Esophagus muscularis mucosa (tissue), 3 donors: ENCODE data around the gene PTPRN2.

Experiments
- POLR2A ChIP-seq: fragments of 450-650 bp; IDR thresholded peaks from one replicate; pipeline ENCODE4 v1.6.1; 2017; ENCODE audit warnings: antibody characterized with exemption, moderate library complexity, mild to moderate bottlenecking, low read depth
- POLR2AphosphoS5 ChIP-seq, 2 donors: sonication (generic); formaldehyde crosslinking; IDR thresholded peaks; one replicate each; pipeline ENCODE4 v1.6.1; 2017; ENCODE audit warnings: antibody characterized with exemption in 2 of 2
- TF ChIP-seq, protein P1 (sequence below), 3 experiments: fragments of 200-600 bp in 2 of 3; fragments of 450-650 bp in 1 of 3; sonication (generic) in 2 of 3; IDR thresholded peaks; one replicate each; pipeline ENCODE4 v1.5.1; 2017 to 2019; ENCODE audit warnings: antibody characterized with exemption in 3 of 3, mild to moderate bottlenecking in 2 of 3, moderate library complexity in 1 of 3

DNA sequence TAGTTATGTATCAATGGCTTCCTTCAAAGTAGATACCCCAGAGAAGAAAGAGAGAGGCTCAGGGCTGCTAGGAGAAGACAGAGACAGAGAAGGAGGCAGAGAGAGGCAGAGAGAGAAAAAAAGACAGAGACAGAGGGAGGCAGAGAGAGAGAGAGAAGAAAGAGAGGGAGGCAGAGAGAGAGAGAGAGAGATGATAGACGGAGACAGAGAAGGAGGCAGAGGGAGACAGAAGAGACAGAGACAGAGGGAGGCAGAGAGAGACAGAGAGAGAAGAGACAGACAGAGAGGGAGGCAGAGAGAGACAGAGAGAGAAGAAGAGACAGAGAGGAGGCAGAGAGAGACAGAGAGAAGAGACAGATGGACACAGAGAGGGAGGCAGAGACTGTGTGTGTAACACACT is 1062.9 kb downstream of the PTPRN2 start:
- TF ChIP-seq, protein P1, sequence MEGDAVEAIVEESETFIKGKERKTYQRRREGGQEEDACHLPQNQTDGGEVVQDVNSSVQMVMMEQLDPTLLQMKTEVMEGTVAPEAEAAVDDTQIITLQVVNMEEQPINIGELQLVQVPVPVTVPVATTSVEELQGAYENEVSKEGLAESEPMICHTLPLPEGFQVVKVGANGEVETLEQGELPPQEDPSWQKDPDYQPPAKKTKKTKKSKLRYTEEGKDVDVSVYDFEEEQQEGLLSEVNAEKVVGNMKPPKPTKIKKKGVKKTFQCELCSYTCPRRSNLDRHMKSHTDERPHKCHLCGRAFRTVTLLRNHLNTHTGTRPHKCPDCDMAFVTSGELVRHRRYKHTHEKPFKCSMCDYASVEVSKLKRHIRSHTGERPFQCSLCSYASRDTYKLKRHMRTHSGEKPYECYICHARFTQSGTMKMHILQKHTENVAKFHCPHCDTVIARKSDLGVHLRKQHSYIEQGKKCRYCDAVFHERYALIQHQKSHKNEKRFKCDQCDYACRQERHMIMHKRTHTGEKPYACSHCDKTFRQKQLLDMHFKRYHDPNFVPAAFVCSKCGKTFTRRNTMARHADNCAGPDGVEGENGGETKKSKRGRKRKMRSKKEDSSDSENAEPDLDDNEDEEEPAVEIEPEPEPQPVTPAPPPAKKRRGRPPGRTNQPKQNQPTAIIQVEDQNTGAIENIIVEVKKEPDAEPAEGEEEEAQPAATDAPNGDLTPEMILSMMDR (IDR thresholded peaks at IDR 0.05) = no peak
- TF ChIP-seq POLR2AphosphoS5 (IDR thresholded peaks at IDR 0.05) (no peak), POLR2A (no peak)
